ENCODE measurements around the gene NPHP1. TPM values are rescaled to one million over a fixed set of nuclear protein-coding genes. Genes with fewer than 3 reads are reported as not detected.

NPHP1 gene
- 8.3 TPM for total RNA-seq

GRCh38 chr2:110204408-110205385 is at the start of gene NPHP1:
NPHP1 (minus strand) TSS chr2:110205013; CDS start chr2:110204968, 45 bp downstream.

GRCh38 chr2:110211938-110212858 is 7.4 kb upstream of the NPHP1 start, which contains the start of gene MTLN:
MTLN (minus strand) TSS chr2:110212547; CDS start chr2:110212525, 22 bp downstream.

DNA sequence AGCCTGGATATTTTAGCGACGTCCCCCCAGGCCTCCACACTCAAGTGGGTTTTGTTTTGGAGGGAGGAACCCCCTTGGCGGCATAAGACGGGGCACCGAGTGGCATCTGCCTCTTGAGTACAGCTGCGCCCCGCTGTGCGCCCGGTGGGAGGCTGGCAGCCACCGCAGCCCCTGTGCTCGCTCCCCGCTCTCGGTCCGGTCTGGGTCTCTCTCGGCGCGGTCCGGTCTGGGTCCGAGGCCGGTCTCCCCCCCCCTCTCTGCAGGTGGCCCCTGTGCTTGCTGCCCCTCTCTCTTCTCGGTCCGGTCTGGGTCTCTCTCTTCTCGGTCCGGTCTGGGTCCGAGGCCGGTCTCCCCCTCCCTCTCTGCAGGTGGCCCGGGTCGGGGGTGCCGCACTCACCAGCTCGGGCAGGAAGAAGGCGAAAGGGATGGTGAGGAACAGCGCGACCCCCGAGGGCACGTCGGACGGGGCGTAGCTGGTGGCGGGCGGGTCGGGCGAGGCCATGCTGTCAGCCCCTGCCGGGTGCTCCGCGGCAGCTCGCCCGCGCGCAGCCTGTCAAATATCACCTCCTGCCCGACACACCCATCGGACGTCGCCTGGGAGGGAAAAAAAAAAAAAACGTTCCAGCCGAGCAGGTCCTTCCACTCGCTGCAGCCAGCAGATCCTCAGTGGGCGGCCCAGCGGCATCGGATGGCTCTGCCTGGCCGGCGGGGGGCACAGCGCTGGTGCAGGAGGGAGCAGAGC is 89.4 kb downstream of the NPHP1 start, which contains the start of gene MALL:
Gene MALL, minus strand, starts transcription at position 532 of the 742 bp plus-strand sequence. Its CDS starts 30 bp downstream, at position 502.

Small RNA genes within 50 kb of the gene (small RNA-seq; reads per million reads assigned to genes)
- not detected for gene MIR4436B1 (ENCODE audit: low replicate concordance)

Other genes starting within 250 kb of the NPHP1 start
- 11.5 TPM for gene MALL, start 89.2 kb downstream of the NPHP1 start, total RNA-seq
- gene MTLN, start 7.5 kb upstream of the NPHP1 start, total RNA-seq: 53.3 TPM

Data from metanephros (tissue), 2 donors.